HepG2 (cell line): ENCODE data around the gene N4BP2L1. TPM values are rescaled to one million over a fixed set of nuclear protein-coding genes. Genes with fewer than 3 reads are reported as not detected.

ENCODE experiments used
- AHR ChIP-seq: IDR thresholded peaks from 2 replicates; pipeline ENCODE4 v1.6.1; 2018; ENCODE audit warnings: missing genetic modification reagents, missing compliant biosample characterization
- ATF3 ChIP-seq: sonication (generic); formaldehyde crosslinking; IDR thresholded peaks from 2 replicates; pipeline ENCODE4 v1.4.0; 2020; ENCODE audit warnings: missing genetic modification reagents
- ATM ChIP-seq: fragments of 450-650 bp; IDR thresholded peaks from 2 replicates; pipeline ENCODE4 v1.7.1; 2017; ENCODE audit warnings: mild to moderate bottlenecking, borderline replicate concordance
- BRCA1 ChIP-seq: sonication (generic); formaldehyde crosslinking; IDR thresholded peaks from 2 replicates; pipeline ENCODE4 v1.4.0; 2020; ENCODE audit warnings: missing genetic modification reagents
- FIP1L1 ChIP-seq: fragments of 200-400 bp; formaldehyde crosslinking; IDR thresholded peaks from 2 replicates; pipeline ENCODE4 v1.6.1; 2018; ENCODE audit warnings: low read depth, mild to moderate bottlenecking, low read length, moderate library complexity, borderline replicate concordance; ENCODE audit not compliant: insufficient read depth
- HBP1 ChIP-seq: IDR thresholded peaks from 2 replicates; pipeline ENCODE4 v1.6.1; 2016; ENCODE audit warnings: low read depth, control low read depth
- LBX2 ChIP-seq: sonication (generic); formaldehyde crosslinking; IDR thresholded peaks from 2 replicates; pipeline ENCODE4 v1.5.0; 2020; ENCODE audit warnings: missing genetic modification reagents, mild to moderate bottlenecking, borderline replicate concordance
- NFATC3 ChIP-seq: sonication (generic); formaldehyde crosslinking; IDR thresholded peaks from 2 replicates; pipeline ENCODE4 v1.5.1; 2020; ENCODE audit warnings: mild to moderate bottlenecking, missing genetic modification reagents
- NFYB ChIP-seq: sonication (generic); formaldehyde crosslinking; IDR thresholded peaks from 2 replicates; pipeline ENCODE4 v1.4.0; 2020; ENCODE audit warnings: missing genetic modification reagents
- PREB ChIP-seq: sonication (generic); formaldehyde crosslinking; IDR thresholded peaks from 2 replicates; pipeline ENCODE4 v1.4.0; 2020; ENCODE audit warnings: missing genetic modification reagents
- RARG ChIP-seq: sonication (generic); formaldehyde crosslinking; IDR thresholded peaks from 2 replicates; pipeline ENCODE4 v1.4.0; 2020; ENCODE audit warnings: low read depth, mild to moderate bottlenecking, missing genetic modification reagents
- TFDP1 ChIP-seq: IDR thresholded peaks from 2 replicates; pipeline ENCODE4 v1.6.1; 2016; ENCODE audit warnings: missing compliant biosample characterization, missing genetic modification reagents, borderline replicate concordance
- THAP8 ChIP-seq: sonication (generic); formaldehyde crosslinking; IDR thresholded peaks from 2 replicates; pipeline ENCODE4 v1.5.1; 2020; ENCODE audit warnings: missing genetic modification reagents, mild to moderate bottlenecking, borderline replicate concordance
- TP53 ChIP-seq: sonication (generic); formaldehyde crosslinking; conservative IDR thresholded peaks from 2 replicates; pipeline ENCODE4 v1.4.0; 2020; ENCODE audit warnings: missing genetic modification reagents
- ZBTB4 ChIP-seq: sonication (generic); formaldehyde crosslinking; IDR thresholded peaks from 2 replicates; pipeline ENCODE4 v1.4.0; 2020; ENCODE audit warnings: missing genetic modification reagents, mild to moderate bottlenecking, borderline replicate concordance
- ZMYM2 ChIP-seq: sonication (generic); formaldehyde crosslinking; IDR thresholded peaks from 2 replicates; pipeline ENCODE4 v1.8.0; 2022; ENCODE audit warnings: mild to moderate bottlenecking, missing genetic modification reagents
- ZNF121 ChIP-seq: sonication (generic); formaldehyde crosslinking; IDR thresholded peaks from 2 replicates; pipeline ENCODE4 v1.5.0; 2020; ENCODE audit warnings: mild to moderate bottlenecking, missing genetic modification reagents
- ZNF17 ChIP-seq: sonication (generic); formaldehyde crosslinking; IDR thresholded peaks from 2 replicates; pipeline ENCODE4 v1.5.0; 2020; ENCODE audit warnings: mild to moderate bottlenecking, missing genetic modification reagents
- ZNF605 ChIP-seq: sonication (generic); formaldehyde crosslinking; IDR thresholded peaks from 2 replicates; pipeline ENCODE4 v1.8.0; 2022; ENCODE audit warnings: mild to moderate bottlenecking, missing genetic modification reagents
- ZNF614 ChIP-seq: IDR thresholded peaks from 2 replicates; pipeline ENCODE4 v1.6.1; 2018; ENCODE audit warnings: missing biosample characterization, missing genetic modification reagents, inconsistent platforms, borderline replicate concordance
- polyA plus RNA-seq, 8 experiments: library from polyadenylated mRNA; depleted of rRNA in 3 of 8; stranded (reverse) in 7 of 8; unstranded in 1 of 8; fragments of >200 nt; fragmentation: Illumina TruSeq in 4 of 8; extraction: Trizol in 4 of 8; gene quantifications; 2 replicates each; pipeline versions ENCODE4 v1.2.1 to v1.2.3, GENCODE V29; 2011 to 2016; ENCODE audit warnings: low read depth in 4 of 8, missing spikeins in 1 of 8, mixed read lengths in 1 of 8; ENCODE audit not compliant: insufficient read depth in 1 of 8
- total RNA-seq, 5 experiments: library from RNA; depleted of rRNA; stranded (reverse); fragments of >200 nt; fragmentation: Illumina TruSeq; extraction: Trizol; gene quantifications; 2 replicates each; pipeline ENCODE4 v1.2.3, GENCODE V29; 2016; ENCODE audit warnings: low read depth in 1 of 5

The N4BP2L1 gene
- total and polyA plus RNA-seq, 2 of the 13 experiments (the other 11 are each of a cell fraction or from before 2014, with no cell fraction given): 13.2 to 34.5 TPM

GRCh38 chr13:32426990-32427851, 709 bp downstream of the N4BP2L1 start (continued):
- TF ChIP-seq LBX2 (CRISPR knock-in tag) (no peak), RARG (CRISPR knock-in tag) (no peak), ATF3 (0 out of 2 replicates have a peak, but pooled peaks have one; percentile 13), HBP1 (CRISPR knock-in tag) (no peak), NFATC3 (no peak), THAP8 (no peak), ZNF17 (CRISPR knock-in tag) (no peak), ZNF121 (CRISPR knock-in tag) (no peak), TFDP1 (CRISPR knock-in tag) (peak; percentile 63; the same call in 1 of the 2 replicates), PREB (CRISPR knock-in tag) (no peak), FIP1L1 (no peak), ZMYM2 (no peak), BRCA1 (CRISPR knock-in tag) (0 out of 2 replicates have a peak, but pooled peaks have one; percentile 38), TP53 (CRISPR knock-in tag) (0 out of 2 replicates have a peak, but pooled peaks have one; percentile 21), ZBTB4 (CRISPR knock-in tag) (no peak), ATM (no peak), AHR (CRISPR knock-in tag) (peak; percentile 18; the same call in 1 of the 2 replicates), ZNF605 (no peak), NFYB (CRISPR knock-in tag) (no peak), ZNF614 (no peak)
